CD14-positive monocyte (primary cell): Measurements from ENCODE around the gene SELENOF. TPM values are rescaled to one million over a fixed set of nuclear protein-coding genes. Genes with fewer than 3 reads are reported as not detected.
A peak's percentile ranks its signal among the peaks of the same experiment; 100 is the strongest.

Experiments
- DNase-seq, 3 donors: peaks; one replicate each; pipeline ENCODE4 v3.0.0-alpha.2; 2011 to 2022
- H2AFZ ChIP-seq: 2 replicates; pipeline ENCODE4 v1.6.0; 2012; ENCODE audit warnings: mild to moderate bottlenecking, low read depth, low read length, inconsistent platforms; ENCODE audit not compliant: insufficient read depth, poor library complexity, severe bottlenecking
- H3K27ac ChIP-seq, 2 donors: 1 replicate in 1 of 2; 2 replicates in 1 of 2; pipeline ENCODE4 v1.5.1; 2012 to 2013; ENCODE audit warnings: low read length in 2 of 2, control low read depth in 1 of 2, inconsistent platforms in 1 of 2, low read depth in 1 of 2, mild to moderate bottlenecking in 1 of 2
- H3K27me3 ChIP-seq, 2 donors: one replicate each; pipeline versions ENCODE4 v1.6.0 to v1.6.1; 2011 to 2013; ENCODE audit warnings: low read length in 2 of 2; ENCODE audit not compliant: control insufficient read depth in 2 of 2, insufficient read depth in 2 of 2
- H3K36me3 ChIP-seq, 2 donors: replicated peaks in 1 of 2; 1 replicate in 1 of 2; 2 replicates in 1 of 2; pipeline versions ENCODE4 v1.5.1 to v1.6.1; 2012 to 2013; ENCODE audit warnings: low read length in 2 of 2, control low read depth in 1 of 2, inconsistent platforms in 1 of 2, mild to moderate bottlenecking in 1 of 2; ENCODE audit not compliant: insufficient read depth in 2 of 2, control insufficient read depth in 1 of 2
- H3K4me1 ChIP-seq, 2 donors: 1 replicate in 1 of 2; 2 replicates in 1 of 2; pipeline versions ENCODE4 v1.5.1 to v1.6.1; 2012 to 2013; ENCODE audit warnings: low read length in 2 of 2, control low read depth in 1 of 2, inconsistent platforms in 1 of 2, mild to moderate bottlenecking in 1 of 2, moderate library complexity in 1 of 2; ENCODE audit not compliant: insufficient read depth in 2 of 2, control insufficient read depth in 1 of 2
- H3K4me2 ChIP-seq: replicated peaks from 2 replicates; pipeline ENCODE3; 2012; ENCODE audit warnings: low read length, moderate library complexity, mild to moderate bottlenecking; ENCODE audit not compliant: poor library complexity, severe bottlenecking; ENCODE audit errors: extremely low read depth
- H3K4me3 ChIP-seq, 3 experiments: fragments of 200-600 bp in 1 of 3; sonication (generic) in 1 of 3; replicated peaks in 1 of 3; 1 replicate in 2 of 3; 2 replicates in 1 of 3; pipeline ENCODE4 v1.5.1; 2011 to 2013; ENCODE audit warnings: low read length in 3 of 3, mild to moderate bottlenecking in 3 of 3, control low read depth in 2 of 3, low read depth in 2 of 3, inconsistent platforms in 1 of 3, moderate library complexity in 1 of 3
- H3K79me2 ChIP-seq: 2 replicates; pipeline ENCODE4 v1.6.0; 2012; ENCODE audit warnings: mild to moderate bottlenecking, control low read depth, inconsistent platforms, low read length, moderate library complexity; ENCODE audit not compliant: insufficient read depth
- H3K9ac ChIP-seq: 2 replicates; pipeline ENCODE4 v1.6.0; 2017; ENCODE audit warnings: low read length, mild to moderate bottlenecking; ENCODE audit not compliant: insufficient read depth, poor library complexity, severe bottlenecking
- H3K9me3 ChIP-seq, 2 donors: replicated peaks in 1 of 2; 1 replicate in 1 of 2; 2 replicates in 1 of 2; pipeline versions ENCODE4 v1.5.1 to v1.6.1; 2012 to 2013; ENCODE audit warnings: low read length in 2 of 2, control low read depth in 1 of 2; ENCODE audit not compliant: control insufficient read depth in 1 of 2, insufficient read depth in 1 of 2
- H4K20me1 ChIP-seq: 2 replicates; pipeline ENCODE4 v1.6.0; 2012; ENCODE audit warnings: mild to moderate bottlenecking, low read length, control low read depth, moderate library complexity; ENCODE audit not compliant: insufficient read depth
- H3K27ac Mint-ChIP-seq, 7 donors: one replicate each; pipeline ENCODE4 v1.8.0; 2020; ENCODE audit warnings: mild to moderate bottlenecking in 7 of 7, mixed read lengths in 7 of 7, moderate library complexity in 6 of 7, inconsistent platforms in 2 of 7
- H3K27me3 Mint-ChIP-seq, 3 donors: one replicate each; pipeline ENCODE4 v1.8.0; 2021 to 2022; ENCODE audit warnings: low read depth in 3 of 3, mild to moderate bottlenecking in 3 of 3, mixed read lengths in 3 of 3, moderate library complexity in 3 of 3, inconsistent platforms in 1 of 3
- H3K36me3 Mint-ChIP-seq, 2 donors: one replicate each; pipeline ENCODE4 v1.8.0; 2020; ENCODE audit warnings: mixed read lengths in 2 of 2, inconsistent platforms in 1 of 2, mild to moderate bottlenecking in 1 of 2
- H3K4me1 Mint-ChIP-seq: one replicate; pipeline ENCODE4 v1.8.0; 2020; ENCODE audit warnings: mild to moderate bottlenecking, mixed read lengths
- H3K4me3 Mint-ChIP-seq, 2 donors: one replicate each; pipeline ENCODE4 v1.8.0; 2020; ENCODE audit warnings: mild to moderate bottlenecking in 2 of 2, mixed read lengths in 2 of 2, moderate library complexity in 1 of 2
- H3K9me3 Mint-ChIP-seq, 7 donors: one replicate each; pipeline ENCODE4 v1.8.0; 2020 to 2022; ENCODE audit warnings: mixed read lengths in 7 of 7, mild to moderate bottlenecking in 6 of 7, moderate library complexity in 6 of 7, inconsistent platforms in 2 of 7
- WGBS: methylation state at CpG from one replicate; pipeline ENCODE4 v1.1.5; 2013; ENCODE audit warnings: missing lambda C conversion rate; ENCODE audit not compliant: insufficient coverage; 5-methylcytosine and 5-hydroxymethylcytosine counted together
- intact Hi-C, 2 donors: fragments of 100-400 bp; cut with micrococcal nuclease; formaldehyde crosslinking; loops; one replicate each; pipeline versions ENCODE4 v1.15.0 to v1.15.1; 2023
- polyA plus RNA-seq, 3 donors: library from polyadenylated mRNA; depleted of rRNA in 1 of 3; unstranded in 2 of 3; stranded (reverse) in 1 of 3; fragments of 300-500 nt in 2 of 3; fragments of >200 nt in 1 of 3; fragmentation: Illumina TruSeq in 2 of 3; gene quantifications; 1 replicate in 2 of 3; 2 replicates in 1 of 3; pipeline ENCODE4 v1.2.3, GENCODE V29; 2012 to 2021
- TF ChIP-seq, protein P1 (sequence below): fragments of 200-600 bp; IDR thresholded peaks from one replicate; pipeline ENCODE4 v1.8.0; 2022; ENCODE audit warnings: antibody characterized with exemption, mild to moderate bottlenecking

The SELENOF gene
- polyA plus RNA-seq, 3 donors = 111 to 357 (median 339) TPM

DNA sequence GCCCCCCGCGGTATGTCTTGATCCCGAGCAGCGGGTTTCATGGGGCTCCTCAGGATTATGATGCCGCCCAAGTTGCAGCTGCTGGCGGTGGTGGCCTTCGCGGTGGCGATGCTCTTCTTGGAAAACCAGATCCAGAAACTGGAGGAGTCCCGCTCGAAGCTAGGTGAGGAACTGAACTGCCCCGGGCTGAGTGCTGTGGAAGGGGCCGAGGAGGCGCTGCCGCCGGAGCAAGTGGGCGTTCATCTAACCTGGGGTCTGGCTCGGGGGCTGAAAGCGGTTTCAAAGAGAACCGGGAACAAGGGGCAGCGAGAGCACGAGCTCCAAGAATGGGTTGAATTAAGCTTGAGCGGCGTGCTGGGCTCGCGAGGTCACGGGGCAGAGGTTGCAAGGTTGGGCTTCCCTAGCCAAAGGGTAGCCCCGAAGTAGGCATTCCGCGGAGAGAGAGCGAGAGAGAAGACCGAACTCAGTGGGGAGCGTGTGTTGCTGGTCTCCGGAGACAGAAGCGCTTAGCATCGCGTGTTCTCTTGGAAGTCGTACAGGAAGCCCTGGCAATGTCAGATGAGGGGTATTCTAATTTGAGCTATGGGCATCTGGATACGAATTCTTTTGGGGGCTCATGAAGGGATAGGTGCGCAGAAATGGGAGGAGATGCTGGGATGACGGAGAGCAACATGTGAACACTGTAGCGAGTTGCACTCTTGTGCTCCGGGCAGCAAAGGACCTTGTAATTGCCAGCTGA is 1.2 kb upstream of the SELENOF start:
- Histone ChIP-seq H3K27me3 (no peaks in the 10 kb centered on the region), H3K9me3 (no peaks in the 10 kb centered on the region), H3K4me1 (peaks cover 17 to 22% of the 10 kb centered on the region in 2 donors), H3K79me2 (peaks cover 74% of the 10 kb centered on the region), H3K27ac (peak overlapping the region; percentile 62 to 74), H3K4me2 (peak overlapping the region; percentile 92), H3K36me3 (peaks cover 0 to 9% of the 10 kb centered on the region in 2 donors), H3K9ac (peak overlapping the region; percentile 74), H3K4me3 (peak overlapping the region; percentile 58 to 99 (median 83)), H2AFZ (peak overlapping the region; percentile 94), H4K20me1 (peaks cover 28% of the 10 kb centered on the region)
- Mint-ChIP-seq H3K27me3 (no peaks in the 10 kb centered on the region), H3K27ac (no peak overlapping the region), H3K4me3 (no peak overlapping the region), H3K4me1 (peaks cover 25% of the 10 kb centered on the region), H3K9me3 (no peaks in the 10 kb centered on the region), H3K36me3 (peaks cover 7 to 13% of the 10 kb centered on the region in 2 donors)
- TF ChIP-seq, protein P1, sequence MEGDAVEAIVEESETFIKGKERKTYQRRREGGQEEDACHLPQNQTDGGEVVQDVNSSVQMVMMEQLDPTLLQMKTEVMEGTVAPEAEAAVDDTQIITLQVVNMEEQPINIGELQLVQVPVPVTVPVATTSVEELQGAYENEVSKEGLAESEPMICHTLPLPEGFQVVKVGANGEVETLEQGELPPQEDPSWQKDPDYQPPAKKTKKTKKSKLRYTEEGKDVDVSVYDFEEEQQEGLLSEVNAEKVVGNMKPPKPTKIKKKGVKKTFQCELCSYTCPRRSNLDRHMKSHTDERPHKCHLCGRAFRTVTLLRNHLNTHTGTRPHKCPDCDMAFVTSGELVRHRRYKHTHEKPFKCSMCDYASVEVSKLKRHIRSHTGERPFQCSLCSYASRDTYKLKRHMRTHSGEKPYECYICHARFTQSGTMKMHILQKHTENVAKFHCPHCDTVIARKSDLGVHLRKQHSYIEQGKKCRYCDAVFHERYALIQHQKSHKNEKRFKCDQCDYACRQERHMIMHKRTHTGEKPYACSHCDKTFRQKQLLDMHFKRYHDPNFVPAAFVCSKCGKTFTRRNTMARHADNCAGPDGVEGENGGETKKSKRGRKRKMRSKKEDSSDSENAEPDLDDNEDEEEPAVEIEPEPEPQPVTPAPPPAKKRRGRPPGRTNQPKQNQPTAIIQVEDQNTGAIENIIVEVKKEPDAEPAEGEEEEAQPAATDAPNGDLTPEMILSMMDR = no peak
- WGBS = under 1% methylated on average over 43 of the region's 43 CpGs
- intact Hi-C loops = loop anchor here (2.0 to 10.0 kb wide), 4 partner anchors 140 to 420 kb away; partner anchors contain the start of gene SH3GLB1 (in 2 of the 2)
- peak; percentile 20 to 49 (median 20) for DNase-seq

DNA sequence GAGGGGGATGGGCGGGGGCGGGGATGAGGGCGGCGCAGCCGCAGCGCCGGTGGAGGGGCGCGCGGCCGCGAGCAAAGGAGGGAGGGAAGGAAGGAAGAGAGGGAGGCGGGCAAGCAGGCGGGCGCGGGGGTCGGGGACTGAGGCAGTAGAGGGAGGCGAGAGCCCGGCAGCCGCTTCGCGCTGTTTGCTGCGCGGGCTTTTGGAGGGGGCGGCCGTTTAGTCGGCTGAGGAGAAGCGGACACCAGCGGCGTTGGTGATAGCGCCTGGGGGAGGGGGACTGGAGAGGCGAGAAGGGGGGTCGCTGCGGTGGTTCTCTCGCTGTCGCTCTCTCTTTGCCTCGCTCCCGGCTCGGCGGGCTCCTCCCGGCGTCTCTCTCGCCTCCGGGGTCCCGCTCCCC is 673 bp upstream of the SELENOF start, which contains the start of gene HS2ST1:
Gene HS2ST1, plus strand, starts transcription at position 35 of the 397 bp plus-strand sequence.
- WGBS = 0% methylated on average over 37 of the region's 45 CpGs
- Histone ChIP-seq H3K9ac (peak within 1 kb of the TSS; percentile 92), H3K9me3 (no peaks in the 10 kb centered on the region), H3K27ac (peak within 1 kb of the TSS; percentile 87 to 99), H3K4me2 (peak within 1 kb of the TSS; percentile 96), H4K20me1 (peaks cover 34% of the 10 kb centered on the region), H3K27me3 (no peaks in the 10 kb centered on the region), H3K36me3 (peaks cover 0 to 14% of the 10 kb centered on the region in 2 donors), H3K4me1 (peaks cover 17 to 22% of the 10 kb centered on the region in 2 donors), H3K79me2 (peaks cover 80% of the 10 kb centered on the region), H3K4me3 (peak within 1 kb of the TSS; percentile 93 to 99 (median 98)), H2AFZ (peak within 1 kb of the TSS; percentile 96)
- Mint-ChIP-seq H3K36me3 (peaks cover 12 to 18% of the 10 kb centered on the region in 2 donors), H3K4me1 (peaks cover 25% of the 10 kb centered on the region), H3K4me3 (no peak within 1 kb of the TSS), H3K9me3 (no peaks in the 10 kb centered on the region), H3K27me3 (no peaks in the 10 kb centered on the region), H3K27ac (no peak within 1 kb of the TSS)
- DNase-seq = no peak
- TF ChIP-seq, protein P1 = no peak
- intact Hi-C loops = loop anchor here (2.0 to 10.0 kb wide), 3 partner anchors 140 to 420 kb away; partner anchors contain the start of gene SH3GLB1 (in 1 of the 2)
